H1 (cell line): ENCODE data around the gene BCL2L13. TPM values are rescaled to one million over a fixed set of nuclear protein-coding genes. Genes with fewer than 3 reads are reported as not detected.

ENCODE experiments used
- CTCF ChIA-PET: fragments of 300-600 bp; sonication (Branson Sonifier 250); formaldehyde crosslinking; loops from one replicate; lab custom pipeline; 2021; ENCODE audit not compliant: partially characterized antibody; lab: Charles Lee
- POLR2A ChIA-PET: fragments of 300-600 bp; sonication (Branson Sonifier 250); formaldehyde crosslinking; loops from one replicate; lab custom pipeline; 2021; ENCODE audit warnings: inconsistent platforms; ENCODE audit not compliant: partially characterized antibody; lab: Charles Lee
- DNase-seq, 2 experiments: peaks; one replicate each; pipeline versions ENCODE4 v3.0.0 to v3.0.0-alpha.2; 2010 to 2022; ENCODE audit warnings: low spot score in 2 of 2, low read depth in 1 of 2, mixed read lengths in 1 of 2
- FAIRE-seq: peaks from 2 replicates; lab custom pipeline; 2011; peaks lifted over from hg19 to GRCh38; lab: Jason Lieb, UNC
- H2AFZ ChIP-seq: 2 replicates; pipeline ENCODE4 v1.8.1; 2012; ENCODE audit warnings: low read length, inconsistent platforms
- H2AK5ac ChIP-seq: 2 replicates; pipeline ENCODE4 v1.6.1; 2013; ENCODE audit warnings: low read depth, low read length
- H2BK120ac ChIP-seq: replicated peaks from 2 replicates; pipeline ENCODE3; 2013; ENCODE audit warnings: low read depth, low read length, inconsistent platforms
- H2BK12ac ChIP-seq: 2 replicates; pipeline ENCODE4 v1.6.1; 2013; ENCODE audit warnings: low read depth, low read length
- H2BK15ac ChIP-seq: 2 replicates; pipeline ENCODE4 v1.6.1; 2013; ENCODE audit warnings: low read length
- H2BK20ac ChIP-seq: 2 replicates; pipeline ENCODE4 v1.6.1; 2013; ENCODE audit warnings: low read length
- H2BK5ac ChIP-seq: 2 replicates; pipeline ENCODE4 v1.6.1; 2013; ENCODE audit warnings: low read depth, low read length
- H3K14ac ChIP-seq: 2 replicates; pipeline ENCODE4 v1.6.1; 2013; ENCODE audit warnings: inconsistent platforms; ENCODE audit not compliant: insufficient read length
- H3K18ac ChIP-seq: 2 replicates; pipeline ENCODE4 v1.6.1; 2013; ENCODE audit warnings: low read length; ENCODE audit errors: extremely low read depth
- H3K23ac ChIP-seq: 2 replicates; pipeline ENCODE4 v1.6.1; 2013; ENCODE audit warnings: inconsistent platforms; ENCODE audit not compliant: insufficient read length
- H3K23me2 ChIP-seq: 2 replicates; pipeline ENCODE4 v1.6.1; 2013; ENCODE audit warnings: low read depth, low read length
- H3K27ac ChIP-seq: 2 replicates; pipeline ENCODE4 v1.6.1; 2011; ENCODE audit warnings: low read depth, low read length, inconsistent platforms
- H3K27me3 ChIP-seq, 4 experiments: replicated peaks in 1 of 4; 1 replicate in 1 of 4; 2 replicates in 3 of 4; pipeline versions ENCODE4 v1.6.1 to v1.8.1; 2011 to 2013; ENCODE audit warnings: low read length in 3 of 4, mild to moderate bottlenecking in 3 of 4, inconsistent platforms in 2 of 4, mixed read lengths in 2 of 4, moderate library complexity in 1 of 4; ENCODE audit not compliant: control insufficient read depth in 3 of 4, insufficient read depth in 3 of 4; ENCODE audit errors: extremely low read depth in 1 of 4
- H3K36me3 ChIP-seq, 4 experiments: 2 replicates each; pipeline versions ENCODE4 v1.6.1 to v1.8.1; 2011 to 2013; ENCODE audit warnings: mild to moderate bottlenecking in 4 of 4, low read length in 3 of 4, moderate library complexity in 2 of 4, control low read depth in 1 of 4, inconsistent platforms in 1 of 4; ENCODE audit not compliant: insufficient read depth in 4 of 4, control insufficient read depth in 2 of 4
- H3K4ac ChIP-seq: replicated peaks from 2 replicates; pipeline ENCODE3; 2013; ENCODE audit warnings: low read length, low read depth, mixed read lengths, inconsistent platforms; ENCODE audit not compliant: insufficient read length
- H3K4me1 ChIP-seq, 4 experiments: replicated peaks in 1 of 4; 1 replicate in 1 of 4; 2 replicates in 3 of 4; pipeline versions ENCODE4 v1.6.1 to v1.8.1; 2011 to 2013; ENCODE audit warnings: low read length in 3 of 4, inconsistent platforms in 2 of 4, mixed read lengths in 1 of 4; ENCODE audit not compliant: insufficient read depth in 4 of 4, control insufficient read depth in 3 of 4
- H3K4me2 ChIP-seq, 2 experiments: 2 replicates each; pipeline versions ENCODE4 v1.6.1 to v1.8.1; 2011 to 2013; ENCODE audit warnings: low read depth in 2 of 2, low read length in 2 of 2, control low read depth in 1 of 2, inconsistent platforms in 1 of 2, mild to moderate bottlenecking in 1 of 2; ENCODE audit not compliant: insufficient read depth in 1 of 2
- H3K4me3 ChIP-seq, 4 experiments: fragments of 200-600, 300-600 bp in 1 of 4; sonication (generic), shearing (Covaris generic), sonication (Bioruptor Twin) in 1 of 4; 2 replicates each; pipeline versions ENCODE4 v1.5.1 to v1.8.1; 2011 to 2016; ENCODE audit warnings: low read length in 4 of 4, low read depth in 3 of 4, control low read depth in 2 of 4, inconsistent platforms in 2 of 4, mild to moderate bottlenecking in 2 of 4, mixed read lengths in 1 of 4, moderate library complexity in 1 of 4; ENCODE audit not compliant: insufficient read depth in 2 of 4; ENCODE audit errors: extremely low read depth in 1 of 4
- H3K56ac ChIP-seq: replicated peaks from 2 replicates; pipeline ENCODE3; 2013; ENCODE audit warnings: low read depth, mild to moderate bottlenecking, mixed read lengths, low read length, inconsistent platforms; ENCODE audit not compliant: insufficient read length
- H3K79me1 ChIP-seq: 2 replicates; pipeline ENCODE4 v1.6.1; 2013; ENCODE audit warnings: low read depth, low read length, control low read depth
- H3K79me2 ChIP-seq, 2 experiments: 2 replicates each; pipeline versions ENCODE4 v1.6.1 to v1.8.1; 2012 to 2013; ENCODE audit warnings: low read length in 2 of 2, mild to moderate bottlenecking in 2 of 2, inconsistent platforms in 1 of 2; ENCODE audit not compliant: insufficient read depth in 2 of 2, control insufficient read depth in 1 of 2
- H3K9ac ChIP-seq, 4 experiments: replicated peaks in 1 of 4; 1 replicate in 1 of 4; 2 replicates in 3 of 4; pipeline versions ENCODE4 v1.6.1 to v1.8.1; 2011 to 2013; ENCODE audit warnings: low read depth in 3 of 4, low read length in 3 of 4, control low read depth in 2 of 4, mild to moderate bottlenecking in 2 of 4, moderate library complexity in 2 of 4, inconsistent platforms in 1 of 4; ENCODE audit errors: extremely low read depth in 1 of 4
- H3K9me3 ChIP-seq, 2 experiments: 2 replicates each; pipeline versions ENCODE4 v1.6.1 to v1.8.1; 2012 to 2013; ENCODE audit warnings: mild to moderate bottlenecking in 2 of 2, moderate library complexity in 2 of 2, control low read depth in 1 of 2, inconsistent platforms in 1 of 2, low read depth in 1 of 2, low read length in 1 of 2, mixed read lengths in 1 of 2; ENCODE audit not compliant: insufficient read depth in 2 of 2
- H4K20me1 ChIP-seq, 2 experiments: replicated peaks in 1 of 2; 2 replicates each; pipeline versions ENCODE3 to v1.8.1; 2011 to 2013; ENCODE audit warnings: inconsistent platforms in 2 of 2, low read length in 2 of 2, mild to moderate bottlenecking in 1 of 2; ENCODE audit not compliant: insufficient read depth in 2 of 2, control insufficient read depth in 1 of 2
- H4K5ac ChIP-seq: 2 replicates; pipeline ENCODE4 v1.6.1; 2013; ENCODE audit warnings: low read length, low read depth, mixed read lengths, inconsistent platforms; ENCODE audit not compliant: insufficient read length
- H4K8ac ChIP-seq: 2 replicates; pipeline ENCODE4 v1.8.0; 2013; ENCODE audit warnings: mild to moderate bottlenecking, moderate library complexity, low read length, inconsistent platforms; ENCODE audit not compliant: insufficient read depth; ENCODE audit errors: extremely low read depth
- H4K91ac ChIP-seq: replicated peaks from 2 replicates; pipeline ENCODE3; 2013; ENCODE audit warnings: low read length, mixed read lengths, inconsistent platforms; ENCODE audit not compliant: insufficient read length
- RNF2 ChIP-seq: fragments of 200-900, 300-1000 bp; sonication (generic); IDR thresholded peaks from 2 replicates; pipeline ENCODE4 v1.7.1; 2016; ENCODE audit warnings: borderline replicate concordance, low read depth, mild to moderate bottlenecking, antibody characterized with exemption, low read length; ENCODE audit not compliant: poor library complexity, severe bottlenecking; ENCODE audit errors: missing control alignments
- SRF ChIP-seq: IDR thresholded peaks from 2 replicates; pipeline ENCODE4 v1.6.1; 2011; ENCODE audit warnings: mild to moderate bottlenecking, low read depth, low read length, moderate library complexity
- TAF7 ChIP-seq: optimal IDR thresholded peaks from 2 replicates; pipeline ENCODE3; 2011; ENCODE audit warnings: low read depth, mild to moderate bottlenecking, inconsistent platforms, low read length, moderate library complexity, borderline replicate concordance
- WGBS, 2 experiments: shearing (Covaris generic) in 1 of 2; methylation state at CpG; one replicate each; pipeline versions ENCODE4 v1.1.6 to v1.1.7; 2013 to 2015; ENCODE audit warnings: low lambda C conversion rate in 2 of 2, mixed read lengths in 2 of 2, inconsistent platforms in 1 of 2, low coverage in 1 of 2, missing lambda C conversion rate in 1 of 2; ENCODE audit not compliant: insufficient replicate concordance in 2 of 2, insufficient coverage in 1 of 2, insufficient read length in 1 of 2; ENCODE audit errors: extremely low coverage in 1 of 2, missing lambda C conversion rate in 1 of 2; 5-methylcytosine and 5-hydroxymethylcytosine counted together
- polyA plus RNA-seq, 7 experiments: library from polyadenylated mRNA; depleted of rRNA in 3 of 7; stranded (reverse) in 5 of 7; unstranded in 2 of 7; fragments of >200 nt in 5 of 7; fragments of 200-250 nt in 2 of 7; gene quantifications; 1 replicate in 5 of 7; 2 replicates in 1 of 7; 4 replicates in 1 of 7; pipeline versions ENCODE4 v1.2.1 to v1.2.3, GENCODE V29; 2011 to 2013; ENCODE audit warnings: missing spikeins in 2 of 7, mixed read lengths in 2 of 7
- total RNA-seq: library from RNA; stranded (reverse); fragmentation: NEBNext Ultra II Directional; extraction: Animal tissue kit (Norgen Biotek cat#: 25700); gene quantifications from 2 replicates; pipeline ENCODE4 v1.2.1, GENCODE V29; 2021

Gene BCL2L13
- total and polyA plus RNA-seq, 2 of the 8 experiments (the other 6 are each of a cell fraction or from before 2014, with no cell fraction given) = 20.7 to 35.0 TPM

DNA sequence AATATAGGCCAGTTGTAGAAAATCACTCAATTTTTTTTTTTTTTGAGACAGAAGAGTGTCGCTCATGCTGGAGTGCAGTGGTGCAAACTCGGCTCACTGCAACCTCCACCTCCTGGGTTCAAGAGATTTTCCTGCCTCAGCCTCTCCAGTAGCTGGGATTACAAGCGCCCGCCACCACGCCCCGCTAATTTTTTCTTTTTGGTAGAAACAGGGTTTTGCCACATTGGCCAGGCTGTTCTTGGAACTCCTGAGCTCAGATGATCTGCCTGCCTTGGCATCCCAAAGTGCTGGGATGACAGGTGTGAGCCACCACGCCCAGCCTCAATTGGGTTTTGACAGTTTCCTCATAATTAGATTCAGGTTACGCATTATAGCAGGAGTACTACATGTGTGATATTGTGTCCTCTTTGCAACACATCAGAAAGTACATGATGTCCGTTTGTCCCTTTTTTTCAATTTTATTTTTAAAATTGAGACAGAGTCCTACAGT lies 7.4 kb upstream of the BCL2L13 start:
- no peak overlapping the region for H3K4me3 ChIP-seq
- H3K4ac ChIP-seq = no peak overlapping the region
- no peak overlapping the region for H3K23ac ChIP-seq
- DNase-seq (no peak), FAIRE-seq (no peak)
- ChIA-PET CTCF (no interaction called here), POLR2A (no interaction called here)
- no peak overlapping the region for H4K91ac ChIP-seq
- H3K9ac ChIP-seq = no peak overlapping the region
- no peak overlapping the region for H3K27ac ChIP-seq
- no peak overlapping the region for H2BK120ac ChIP-seq
- H3K4me1 ChIP-seq = no peaks in the 10 kb centered on the region
- no peaks in the 10 kb centered on the region for H3K36me3 ChIP-seq
- no peak overlapping the region for H3K18ac ChIP-seq
- TF ChIP-seq RNF2 (no peak), SRF (no peak), TAF7 (no peak)
- H3K4me2 ChIP-seq = no peak overlapping the region
- H2BK20ac ChIP-seq = no peak overlapping the region
- WGBS, 2 experiments = 90% methylated on average over 9 of the region's 9 CpGs; no CpG with 5 or more reads in 1 of the 2 experiments
- no peak overlapping the region for H2BK15ac ChIP-seq
- no peak overlapping the region for H2AK5ac ChIP-seq
- H2BK12ac ChIP-seq = no peak overlapping the region
- H3K79me2 ChIP-seq = peaks cover 3 to 20% of the 10 kb centered on the region in 2 experiments; a peak in 3 of 4 replicates
- H2BK5ac ChIP-seq = no peak overlapping the region
- no peaks in the 10 kb centered on the region for H4K20me1 ChIP-seq
- H4K5ac ChIP-seq = no peak overlapping the region
- H3K14ac ChIP-seq = no peak overlapping the region
- no peak overlapping the region for H2AFZ ChIP-seq
- H3K56ac ChIP-seq = no peak overlapping the region
- no peaks in the 10 kb centered on the region for H3K9me3 ChIP-seq
- no peaks in the 10 kb centered on the region for H3K27me3 ChIP-seq
- H4K8ac ChIP-seq = no peak overlapping the region
- peaks cover 4% of the 10 kb centered on the region; the same call in 1 of the 2 replicates for H3K23me2 ChIP-seq
- H3K79me1 ChIP-seq = peaks cover 2% of the 10 kb centered on the region; the same call in 1 of the 2 replicates
